GM12878 (cell line): ENCODE data around the gene GRK2. TPM values are rescaled to one million over a fixed set of nuclear protein-coding genes. Genes with fewer than 3 reads are reported as not detected.
A peak's percentile ranks its signal among the peaks of the same experiment; 100 is the strongest.

Experiments
- ATF7 ChIP-seq: fragments of 450-650 bp; IDR thresholded peaks from 2 replicates; pipeline ENCODE4 v1.6.1; 2016; ENCODE audit warnings: low read depth, mild to moderate bottlenecking
- EGR1 ChIP-seq, 2 experiments: IDR thresholded peaks; 1 replicate in 1 of 2; 2 replicates in 1 of 2; pipeline ENCODE4 v1.6.1; 2011 to 2012; ENCODE audit warnings: low read depth in 2 of 2, low read length in 2 of 2, borderline replicate concordance in 1 of 2, mild to moderate bottlenecking in 1 of 2, moderate library complexity in 1 of 2
- ESRRA ChIP-seq: IDR thresholded peaks from 2 replicates; pipeline ENCODE4 v1.6.1; 2012; ENCODE audit warnings: mild to moderate bottlenecking, low read length, improper control_type of control experiment
- ETV6 ChIP-seq, 2 experiments: fragments of 450-650 bp in 1 of 2; IDR thresholded peaks in 1 of 2; conservative IDR thresholded peaks in 1 of 2; 2 replicates each; pipeline ENCODE4 v1.6.1; 2014; ENCODE audit warnings: antibody characterized with exemption in 1 of 2, borderline replicate concordance in 1 of 2, low read depth in 1 of 2, mild to moderate bottlenecking in 1 of 2, moderate library complexity in 1 of 2
- FOS ChIP-seq: IDR thresholded peaks from 3 replicates; pipeline ENCODE4 v1.6.1; 2011; ENCODE audit warnings: borderline replicate concordance; ENCODE audit not compliant: insufficient read length; ENCODE audit errors: extremely low read depth
- GABPA ChIP-seq: IDR thresholded peaks from 2 replicates; pipeline ENCODE4 v1.6.1; 2014; ENCODE audit warnings: antibody characterized with exemption, low read depth, mild to moderate bottlenecking, inconsistent platforms
- IKZF2 ChIP-seq, 2 experiments: fragments of 450-650 bp; IDR thresholded peaks; 2 replicates each; pipeline ENCODE4 v1.6.1; 2017; ENCODE audit warnings: mild to moderate bottlenecking in 2 of 2, moderate library complexity in 2 of 2
- JUND ChIP-seq: IDR thresholded peaks from 2 replicates; pipeline ENCODE4 v1.6.1; 2012; ENCODE audit warnings: low read depth, mild to moderate bottlenecking, low read length, improper control_type of control experiment, moderate library complexity
- MYB ChIP-seq: fragments of 150-350 bp; IDR thresholded peaks from 2 replicates; pipeline ENCODE4 v1.6.1; 2014; ENCODE audit warnings: mild to moderate bottlenecking, low read depth, low read length, borderline replicate concordance
- NFXL1 ChIP-seq: fragments of 450-650 bp; IDR thresholded peaks from 2 replicates; pipeline ENCODE4 v1.6.1; 2017; ENCODE audit warnings: antibody characterized with exemption, mild to moderate bottlenecking, borderline replicate concordance
- RBBP5 ChIP-seq: fragments of 200-600 bp; sonication (generic); conservative IDR thresholded peaks from 2 replicates; pipeline ENCODE4 v1.6.1; 2016
- RUNX3 ChIP-seq: IDR thresholded peaks from 2 replicates; pipeline ENCODE4 v1.6.1; 2012; ENCODE audit warnings: low read length, inconsistent platforms
- SPI1 ChIP-seq: IDR thresholded peaks from 2 replicates; pipeline ENCODE4 v1.6.1; 2011; ENCODE audit warnings: low read depth, mild to moderate bottlenecking, low read length, moderate library complexity, borderline replicate concordance; ENCODE audit not compliant: insufficient read depth
- TARDBP ChIP-seq: IDR thresholded peaks from 2 replicates; pipeline ENCODE4 v1.6.1; 2016; ENCODE audit warnings: borderline replicate concordance
- WRNIP1 ChIP-seq: IDR thresholded peaks from 2 replicates; pipeline ENCODE4 v1.6.1; 2011; ENCODE audit warnings: low read depth, low read length, improper control_type of control experiment, borderline replicate concordance
- ZZZ3 ChIP-seq: IDR thresholded peaks from 2 replicates; pipeline ENCODE4 v1.6.1; 2011; ENCODE audit warnings: low read depth; ENCODE audit not compliant: control insufficient read depth, insufficient read length
- polyA plus RNA-seq, 11 experiments: library from polyadenylated mRNA; depleted of rRNA in 4 of 11; unstranded in 6 of 11; stranded (reverse) in 5 of 11; fragments of >200 nt; fragmentation: Nextera tagmentation in 4 of 11; fragmentation: Illumina TruSeq in 1 of 11; extraction: Ambion mirVana in 4 of 11; extraction: Trizol in 1 of 11; gene quantifications; 1 replicate in 1 of 11; 2 replicates in 10 of 11; pipeline versions ENCODE4 v1.2.1 to v1.2.3, GENCODE V29; 2011 to 2016; ENCODE audit warnings: inconsistent platforms in 2 of 11, missing spikeins in 2 of 11, low read depth in 1 of 11
- total RNA-seq, 4 experiments: library from RNA; depleted of rRNA in 3 of 4; stranded (reverse); fragments of >200 nt in 3 of 4; fragmentation: Illumina TruSeq in 1 of 4; extraction: Trizol in 1 of 4; gene quantifications; 2 replicates each; pipeline versions ENCODE4 v1.2.1 to v1.2.3, GENCODE V29; 2013 to 2021
- TF ChIP-seq, protein P1 (sequence below): fragments of 450-650 bp; IDR thresholded peaks from 2 replicates; pipeline ENCODE4 v1.6.1; 2017; ENCODE audit warnings: borderline replicate concordance
- TF ChIP-seq, protein P2 (sequence below): IDR thresholded peaks from 2 replicates; pipeline ENCODE4 v1.6.1; 2012; ENCODE audit warnings: low read depth, low read length, improper control_type of control experiment
- TF ChIP-seq, protein P3 (sequence below): fragments of 450-650 bp; IDR thresholded peaks from 2 replicates; pipeline ENCODE4 v1.6.1; 2016; ENCODE audit warnings: mild to moderate bottlenecking
- TF ChIP-seq, protein P4 (sequence below): IDR thresholded peaks from 2 replicates; pipeline ENCODE4 v1.6.1; 2012; ENCODE audit warnings: low read length, inconsistent platforms
- TF ChIP-seq, protein P5 (sequence below), 3 experiments: IDR thresholded peaks in 2 of 3; conservative IDR thresholded peaks in 1 of 3; 2 replicates each; pipeline ENCODE4 v1.5.1; 2011; ENCODE audit warnings: low read depth in 3 of 3, low read length in 3 of 3, mild to moderate bottlenecking in 3 of 3, control low read depth in 2 of 3, moderate library complexity in 2 of 3, inconsistent platforms in 1 of 3, mixed read lengths in 1 of 3; ENCODE audit not compliant: control insufficient read depth in 2 of 3, insufficient read depth in 1 of 3; ENCODE audit errors: extremely low read depth in 1 of 3

GRK2 gene
- total and polyA plus RNA-seq, 10 of the 15 experiments (the other 5 are each of a cell fraction or from before 2014, with no cell fraction given): 1.0 to 160 (median 66.1) TPM

DNA sequence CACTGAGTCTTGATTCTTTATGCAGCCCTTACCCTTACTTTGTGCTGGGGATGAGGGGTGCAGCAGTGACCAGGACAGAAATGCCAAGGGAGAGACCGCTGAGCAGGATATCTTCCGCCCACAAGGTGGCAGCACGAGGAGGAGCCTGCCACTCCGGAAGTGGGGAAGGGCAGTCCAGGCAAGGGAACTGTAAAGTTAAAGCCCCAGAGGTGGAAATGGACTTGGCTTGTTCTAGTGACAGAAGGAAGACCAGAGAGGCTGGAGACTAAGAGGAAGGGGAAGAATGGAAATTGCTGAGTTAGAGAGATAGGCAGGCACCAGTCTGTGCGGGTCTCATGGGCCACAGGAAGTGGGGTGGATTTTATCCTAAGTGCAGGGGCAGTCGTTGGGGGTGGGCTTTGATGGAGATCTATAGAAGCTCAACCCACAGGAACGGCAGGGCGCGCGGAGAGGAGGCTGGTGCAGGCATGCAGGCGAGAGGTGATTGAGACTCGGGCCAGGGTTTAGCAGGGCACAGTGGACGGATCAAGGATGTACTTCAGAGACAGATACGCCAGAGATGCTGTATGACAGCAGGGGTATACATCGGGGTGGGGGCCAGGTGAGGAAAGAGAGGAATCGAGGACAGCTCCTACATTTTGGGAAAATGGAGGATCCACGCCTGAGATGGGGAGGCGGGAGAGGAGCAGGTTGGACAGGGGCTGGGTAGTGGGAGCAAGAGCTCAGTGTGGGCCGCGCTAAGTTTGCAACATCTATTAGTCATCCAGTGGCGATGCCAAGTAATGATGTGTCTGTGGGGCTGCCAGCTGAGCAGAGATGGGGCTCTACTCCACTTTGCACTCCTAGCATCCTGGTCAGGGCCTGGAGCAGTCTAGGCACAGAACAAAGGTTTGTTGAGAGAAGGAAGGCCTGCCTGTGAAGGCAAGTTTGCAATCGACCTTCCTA is 3.3 kb upstream of the GRK2 start (continued):
- TF ChIP-seq FOS (no peak), JUND (no peak), ESRRA (no peak), IKZF2 (IDR thresholded peaks at IDR 0.05) (no peak; a peak in 2 of 4 replicates), RUNX3 (no peak), ETV6 (conservative IDR thresholded peaks at IDR 0.05 in 1 of 2, IDR thresholded peaks at IDR 0.05 in 1 of 2; ENCODE audit: borderline replicate concordance in 1 of 2, low read depth in 1 of 2) (0 out of 4 replicates have a peak, but pooled peaks of 1 of the 2 experiments have one; percentile 20), ZZZ3 (no peak), WRNIP1 (no peak), SPI1 (peak; percentile 54; the same call in 1 of the 2 replicates), RBBP5 (no peak), EGR1 (IDR thresholded peaks at IDR 0.05; ENCODE audit: borderline replicate concordance in 1 of 2, low read depth in 2 of 2, low read length in 2 of 2) (no peak), TARDBP (no peak), NFXL1 (no peak), GABPA (no peak), ATF7 (0 out of 2 replicates have a peak, but pooled peaks have one; percentile 31), MYB (no peak)
- TF ChIP-seq, protein P1, sequence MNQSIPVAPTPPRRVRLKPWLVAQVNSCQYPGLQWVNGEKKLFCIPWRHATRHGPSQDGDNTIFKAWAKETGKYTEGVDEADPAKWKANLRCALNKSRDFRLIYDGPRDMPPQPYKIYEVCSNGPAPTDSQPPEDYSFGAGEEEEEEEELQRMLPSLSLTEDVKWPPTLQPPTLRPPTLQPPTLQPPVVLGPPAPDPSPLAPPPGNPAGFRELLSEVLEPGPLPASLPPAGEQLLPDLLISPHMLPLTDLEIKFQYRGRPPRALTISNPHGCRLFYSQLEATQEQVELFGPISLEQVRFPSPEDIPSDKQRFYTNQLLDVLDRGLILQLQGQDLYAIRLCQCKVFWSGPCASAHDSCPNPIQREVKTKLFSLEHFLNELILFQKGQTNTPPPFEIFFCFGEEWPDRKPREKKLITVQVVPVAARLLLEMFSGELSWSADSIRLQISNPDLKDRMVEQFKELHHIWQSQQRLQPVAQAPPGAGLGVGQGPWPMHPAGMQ: no peak
- TF ChIP-seq, protein P2, sequence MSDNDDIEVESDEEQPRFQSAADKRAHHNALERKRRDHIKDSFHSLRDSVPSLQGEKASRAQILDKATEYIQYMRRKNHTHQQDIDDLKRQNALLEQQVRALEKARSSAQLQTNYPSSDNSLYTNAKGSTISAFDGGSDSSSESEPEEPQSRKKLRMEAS: peak; percentile 62; the same call in 1 of the 2 replicates
- TF ChIP-seq, protein P3, sequence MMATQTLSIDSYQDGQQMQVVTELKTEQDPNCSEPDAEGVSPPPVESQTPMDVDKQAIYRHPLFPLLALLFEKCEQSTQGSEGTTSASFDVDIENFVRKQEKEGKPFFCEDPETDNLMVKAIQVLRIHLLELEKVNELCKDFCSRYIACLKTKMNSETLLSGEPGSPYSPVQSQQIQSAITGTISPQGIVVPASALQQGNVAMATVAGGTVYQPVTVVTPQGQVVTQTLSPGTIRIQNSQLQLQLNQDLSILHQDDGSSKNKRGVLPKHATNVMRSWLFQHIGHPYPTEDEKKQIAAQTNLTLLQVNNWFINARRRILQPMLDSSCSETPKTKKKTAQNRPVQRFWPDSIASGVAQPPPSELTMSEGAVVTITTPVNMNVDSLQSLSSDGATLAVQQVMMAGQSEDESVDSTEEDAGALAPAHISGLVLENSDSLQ: peak; percentile 65
- TF ChIP-seq, protein P4, sequence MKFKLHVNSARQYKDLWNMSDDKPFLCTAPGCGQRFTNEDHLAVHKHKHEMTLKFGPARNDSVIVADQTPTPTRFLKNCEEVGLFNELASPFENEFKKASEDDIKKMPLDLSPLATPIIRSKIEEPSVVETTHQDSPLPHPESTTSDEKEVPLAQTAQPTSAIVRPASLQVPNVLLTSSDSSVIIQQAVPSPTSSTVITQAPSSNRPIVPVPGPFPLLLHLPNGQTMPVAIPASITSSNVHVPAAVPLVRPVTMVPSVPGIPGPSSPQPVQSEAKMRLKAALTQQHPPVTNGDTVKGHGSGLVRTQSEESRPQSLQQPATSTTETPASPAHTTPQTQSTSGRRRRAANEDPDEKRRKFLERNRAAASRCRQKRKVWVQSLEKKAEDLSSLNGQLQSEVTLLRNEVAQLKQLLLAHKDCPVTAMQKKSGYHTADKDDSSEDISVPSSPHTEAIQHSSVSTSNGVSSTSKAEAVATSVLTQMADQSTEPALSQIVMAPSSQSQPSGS: no peak
- TF ChIP-seq, protein P5, sequence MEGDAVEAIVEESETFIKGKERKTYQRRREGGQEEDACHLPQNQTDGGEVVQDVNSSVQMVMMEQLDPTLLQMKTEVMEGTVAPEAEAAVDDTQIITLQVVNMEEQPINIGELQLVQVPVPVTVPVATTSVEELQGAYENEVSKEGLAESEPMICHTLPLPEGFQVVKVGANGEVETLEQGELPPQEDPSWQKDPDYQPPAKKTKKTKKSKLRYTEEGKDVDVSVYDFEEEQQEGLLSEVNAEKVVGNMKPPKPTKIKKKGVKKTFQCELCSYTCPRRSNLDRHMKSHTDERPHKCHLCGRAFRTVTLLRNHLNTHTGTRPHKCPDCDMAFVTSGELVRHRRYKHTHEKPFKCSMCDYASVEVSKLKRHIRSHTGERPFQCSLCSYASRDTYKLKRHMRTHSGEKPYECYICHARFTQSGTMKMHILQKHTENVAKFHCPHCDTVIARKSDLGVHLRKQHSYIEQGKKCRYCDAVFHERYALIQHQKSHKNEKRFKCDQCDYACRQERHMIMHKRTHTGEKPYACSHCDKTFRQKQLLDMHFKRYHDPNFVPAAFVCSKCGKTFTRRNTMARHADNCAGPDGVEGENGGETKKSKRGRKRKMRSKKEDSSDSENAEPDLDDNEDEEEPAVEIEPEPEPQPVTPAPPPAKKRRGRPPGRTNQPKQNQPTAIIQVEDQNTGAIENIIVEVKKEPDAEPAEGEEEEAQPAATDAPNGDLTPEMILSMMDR (IDR thresholded peaks at IDR 0.05 in 2 of 3, conservative IDR thresholded peaks at IDR 0.05 in 1 of 3; ENCODE audit: control insufficient read depth in 2 of 3, extremely low read depth in 1 of 3, insufficient read depth in 1 of 3, low read depth in 3 of 3, low read length in 3 of 3): peak; percentile 83 to 98 (median 93); a peak in 5 of 6 replicates
